CD4-positive, alpha-beta T cell treated with Interferon alpha-2 for 1 hour (primary cell): ENCODE results near the gene TNPO3.
"Not testable (repeated sequence)": the region's sequence is repeated elsewhere in the genome, so short reads cannot be mapped to it uniquely, and the experiment has no call there.

Source experiments
- DNase-seq, 2 donors: peaks; one replicate each; pipeline ENCODE4 v3.0.0-alpha.2; 2020 to 2022

The TNPO3 gene

DNA sequence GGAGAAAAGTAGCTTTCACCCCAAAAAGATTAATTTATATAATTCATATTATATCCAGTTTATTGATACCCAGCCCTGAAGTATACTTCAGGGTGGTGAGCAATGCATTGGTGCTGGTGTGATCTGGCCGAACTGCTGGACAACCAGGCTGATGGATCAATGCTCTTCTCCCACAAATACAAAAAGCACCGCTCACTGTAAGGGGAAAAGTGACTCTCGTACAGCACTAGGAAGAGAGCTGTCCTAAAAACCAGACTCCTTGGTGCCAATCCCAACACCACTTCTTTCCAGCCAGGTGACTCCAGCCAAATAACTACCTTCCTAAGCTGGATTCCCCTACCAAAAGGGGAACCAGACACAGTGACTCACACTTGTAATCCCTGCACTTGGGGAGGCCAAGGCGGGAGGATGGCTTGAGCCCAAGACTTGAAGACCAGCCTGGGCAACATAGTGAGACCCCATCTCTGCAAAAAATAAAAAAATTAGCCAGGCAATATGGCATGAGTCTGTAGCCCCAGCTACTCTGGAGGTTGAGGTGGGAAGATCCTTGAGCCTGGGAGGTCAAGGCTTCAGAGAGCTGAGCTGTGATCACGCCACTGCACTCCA, 13.1 kb upstream of the TNPO3 start:
- DNase-seq = no peak

DNA sequence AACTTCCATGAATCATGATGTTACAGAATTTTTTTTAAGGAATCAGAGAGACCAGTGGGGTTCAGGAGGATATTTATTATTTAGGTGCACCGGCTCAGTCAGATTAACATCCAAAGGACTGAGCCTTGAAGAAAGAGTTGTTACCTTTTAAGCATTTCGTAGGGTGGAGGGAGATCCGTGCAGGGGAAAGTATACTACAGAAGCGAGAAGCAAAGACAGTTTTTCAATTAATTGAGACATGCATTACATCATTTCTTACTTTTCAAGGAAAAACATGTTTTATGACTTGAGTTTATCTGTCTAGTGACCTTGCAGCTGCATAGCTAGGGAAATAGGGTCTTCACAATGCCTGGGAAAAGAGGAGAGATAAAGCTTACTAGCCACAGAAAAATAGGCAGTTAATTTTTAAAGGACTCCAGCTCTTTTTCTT, 12.2 kb upstream of the TNPO3 start:
- not testable (repeated sequence) for DNase-seq

DNA sequence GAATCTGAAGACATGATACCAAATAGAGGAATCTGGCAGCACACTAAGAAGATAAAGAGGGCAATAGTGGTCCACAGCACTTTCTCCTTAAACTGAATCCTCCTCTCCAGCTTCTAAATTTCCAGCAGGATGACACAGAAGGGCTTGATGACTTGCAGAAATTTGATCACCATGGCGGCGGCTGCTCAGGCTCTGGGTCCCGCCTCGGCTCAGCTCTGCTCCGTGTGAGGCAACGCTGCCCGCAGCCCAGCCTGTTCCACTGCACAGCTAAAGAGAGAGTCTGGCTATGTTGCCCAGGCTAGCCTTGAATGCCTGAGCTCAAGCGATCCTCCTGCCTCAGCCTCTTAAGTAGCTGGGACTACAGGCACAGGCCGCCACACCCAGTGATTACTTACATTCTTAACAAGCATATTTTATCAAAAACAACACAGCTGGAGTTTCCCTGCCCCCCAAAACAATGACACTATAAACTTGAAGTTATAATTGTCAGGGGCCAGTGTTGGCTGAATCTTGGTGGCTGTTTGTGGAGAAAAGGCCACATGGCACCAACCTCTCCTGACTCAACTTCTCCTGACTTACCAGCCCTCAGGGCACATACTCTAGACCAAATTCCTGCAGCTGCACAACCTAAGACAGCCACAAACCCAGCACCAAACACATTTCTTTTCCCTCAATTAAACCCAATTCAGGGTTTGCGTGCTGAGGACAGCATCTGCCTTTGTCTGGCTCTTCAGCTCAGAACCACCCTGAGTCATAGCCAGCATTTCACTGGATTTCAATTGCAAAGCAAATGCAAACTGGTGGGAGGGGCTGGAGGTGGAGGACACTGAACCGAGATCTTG, 11.6 kb upstream of the TNPO3 start:
- DNase-seq = no peak

DNA sequence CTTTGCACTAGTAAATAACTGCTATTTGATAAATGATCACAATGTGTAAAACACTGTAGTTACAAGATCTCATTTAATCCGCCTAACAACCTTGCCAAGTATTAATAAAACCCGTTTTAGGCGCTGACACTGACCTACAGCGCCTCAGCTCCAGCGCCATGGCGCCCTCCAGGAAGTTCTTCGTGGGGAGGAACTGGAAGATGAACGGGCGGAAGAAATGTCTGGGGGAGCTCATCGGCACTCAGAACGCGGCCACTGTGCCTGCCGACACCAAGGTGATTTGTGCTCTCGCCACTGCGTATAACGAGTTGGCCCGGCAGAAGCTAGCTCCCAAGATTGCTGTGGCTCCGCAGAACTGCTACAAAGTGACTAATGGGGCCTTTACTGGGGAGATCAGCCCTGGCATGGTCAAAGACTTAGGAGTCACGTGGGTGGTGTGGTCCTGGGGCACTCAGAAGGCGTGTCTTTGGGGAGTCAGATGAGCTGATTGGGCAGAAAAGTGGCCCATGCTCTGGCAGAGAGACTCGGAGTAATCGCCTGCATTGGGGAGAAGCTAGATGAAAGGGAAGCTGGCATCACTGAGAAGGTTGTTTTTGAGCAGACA, 1.1 kb upstream of the TNPO3 start:
- DNase-seq = peak in 1 of 2 donors; percentile 6

DNA sequence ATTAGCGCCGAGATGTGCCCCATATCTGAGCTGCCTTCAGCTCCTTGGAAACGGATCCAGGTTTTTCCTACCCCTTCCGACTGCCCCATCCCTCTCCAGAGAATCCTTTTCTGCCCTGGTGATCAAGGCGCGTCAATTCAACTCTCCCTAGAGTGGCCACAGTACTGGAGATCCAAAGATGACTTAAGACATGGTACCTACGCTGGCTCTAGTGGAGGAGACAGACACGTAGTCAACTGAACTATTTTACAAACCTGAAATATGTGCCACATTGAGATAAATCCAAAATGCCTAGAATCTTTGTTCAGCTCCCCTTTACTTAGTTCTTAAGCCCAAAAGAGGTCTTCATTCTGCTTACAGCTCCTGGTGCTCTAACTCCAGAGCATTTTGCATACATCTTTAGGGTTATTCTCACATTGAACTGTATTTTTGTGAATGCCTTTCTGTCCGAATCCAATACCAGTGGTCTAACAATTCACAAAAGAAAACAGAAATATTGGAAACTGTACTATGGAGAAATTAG, 444 bp upstream of the TNPO3 start:
- no peak for DNase-seq

DNA sequence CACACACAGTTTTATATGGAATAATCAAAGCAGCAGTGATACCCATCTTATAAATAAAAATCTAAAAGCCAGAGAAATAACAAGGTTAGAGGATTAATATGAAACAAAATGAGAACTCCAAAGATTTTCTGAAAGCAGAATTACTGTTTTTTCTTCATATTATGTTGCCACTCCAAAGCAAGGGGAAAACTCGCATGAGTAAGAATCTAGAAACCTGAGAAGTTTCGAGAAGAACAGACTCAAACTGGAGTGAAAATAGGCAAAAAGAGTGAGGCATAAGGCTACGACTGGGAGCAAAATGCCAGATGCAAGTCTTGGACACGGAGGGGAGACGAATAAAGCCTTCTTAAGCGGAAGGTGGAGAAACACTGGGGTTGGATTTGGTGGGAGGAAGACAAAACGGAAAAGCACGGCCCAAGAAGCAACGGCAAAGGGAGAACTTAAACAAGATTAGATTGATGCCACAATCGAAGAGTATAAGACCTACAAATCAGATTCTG, 923 bp downstream of the TNPO3 start:
- no peak for DNase-seq

DNA sequence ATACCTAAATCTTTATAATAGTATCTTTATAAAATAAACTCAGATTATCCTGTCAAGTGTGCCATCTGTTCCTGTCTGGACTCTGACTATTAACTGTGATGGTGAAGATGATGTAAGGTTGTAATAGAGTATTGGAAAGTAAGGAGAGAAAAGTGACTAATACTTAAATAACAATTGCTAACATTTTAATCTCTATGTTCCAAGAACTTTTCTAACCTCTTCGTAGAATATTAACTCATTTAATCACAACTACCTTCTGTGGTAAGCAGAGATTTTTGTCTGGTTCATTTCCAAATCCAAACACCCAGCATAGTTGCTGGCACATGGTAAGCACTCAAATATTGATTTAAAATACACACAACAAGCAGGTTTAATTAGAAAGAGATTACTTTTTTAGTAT, 2.5 kb downstream of the TNPO3 start:
- DNase-seq = no peak

DNA sequence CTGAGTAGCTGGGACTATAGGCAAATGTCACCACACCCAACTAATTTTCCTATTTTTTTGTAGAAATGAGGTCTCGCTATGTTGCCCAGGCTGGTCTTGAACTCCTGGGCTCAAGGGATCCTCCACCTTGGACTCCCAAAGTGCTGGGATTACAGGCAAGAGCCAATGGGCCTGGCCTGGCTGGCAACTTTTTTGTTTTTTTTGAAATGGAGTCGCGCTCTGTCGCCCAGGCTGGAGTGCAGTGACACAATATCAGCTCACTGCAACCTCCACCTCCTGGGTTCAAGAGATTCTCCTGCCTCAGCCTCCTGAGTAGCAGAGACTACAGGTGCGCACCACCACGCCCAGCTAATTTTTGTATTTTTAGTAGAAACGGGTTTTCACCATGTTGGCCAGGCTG, 3.5 kb downstream of the TNPO3 start:
- DNase-seq = not testable (repeated sequence)

DNA sequence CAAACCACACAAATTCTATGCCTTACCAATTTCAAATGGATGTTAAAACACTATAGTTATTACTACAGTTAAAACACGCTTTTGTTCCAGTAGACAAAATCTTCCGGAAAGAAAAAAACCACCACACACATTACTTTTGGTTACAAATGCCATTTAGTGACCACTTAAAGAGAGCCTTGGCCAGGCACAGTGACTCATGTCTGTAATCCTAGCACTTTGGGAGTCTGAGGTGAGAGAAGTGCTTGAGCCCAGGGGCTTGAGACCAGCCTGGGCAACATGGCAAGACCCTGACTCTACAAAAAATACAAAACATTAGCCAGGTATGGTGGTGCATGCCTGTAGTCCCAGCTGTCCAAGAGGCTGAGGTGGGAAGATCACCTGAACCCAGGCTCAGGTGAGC, 7.2 kb downstream of the TNPO3 start:
- DNase-seq = no peak

DNA sequence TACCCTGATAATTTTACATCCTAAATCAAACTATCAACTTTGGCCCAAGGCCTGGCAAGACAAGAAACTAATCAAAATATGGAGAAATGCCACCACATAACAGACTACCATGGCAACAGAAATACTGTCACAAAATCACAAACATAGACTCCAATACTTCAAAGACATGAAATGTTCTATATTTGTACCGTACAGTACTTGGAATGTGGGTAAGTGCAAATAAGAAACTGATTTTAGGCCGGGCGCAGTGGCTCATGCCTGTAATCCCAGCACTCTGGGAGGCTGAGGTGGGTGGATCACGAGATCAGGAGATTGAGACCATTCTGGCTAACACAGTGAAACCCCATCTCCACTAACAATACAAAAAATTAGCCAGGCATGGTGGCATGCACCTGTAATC, 9.2 kb downstream of the TNPO3 start:
- no peak for DNase-seq

DNA sequence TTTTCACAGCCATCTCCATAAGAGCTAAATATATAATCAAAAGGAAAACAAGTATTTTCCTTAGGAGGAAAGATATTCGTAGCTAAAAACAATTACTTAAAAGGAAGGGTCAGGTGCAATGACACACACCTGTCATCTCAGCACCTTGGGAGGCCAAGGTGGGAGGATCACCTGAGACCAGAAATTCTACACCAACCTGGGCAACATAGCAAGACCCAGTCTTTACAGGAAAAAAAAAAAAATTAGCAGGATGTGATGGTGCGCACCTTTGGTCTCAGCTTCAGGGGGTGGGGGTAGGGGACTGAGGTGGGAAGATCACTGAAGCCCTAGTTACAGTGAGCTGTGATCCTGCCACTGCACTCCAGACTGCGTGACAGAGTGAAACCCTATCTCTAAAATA, 11.9 kb downstream of the TNPO3 start:
- no peak for DNase-seq

DNA sequence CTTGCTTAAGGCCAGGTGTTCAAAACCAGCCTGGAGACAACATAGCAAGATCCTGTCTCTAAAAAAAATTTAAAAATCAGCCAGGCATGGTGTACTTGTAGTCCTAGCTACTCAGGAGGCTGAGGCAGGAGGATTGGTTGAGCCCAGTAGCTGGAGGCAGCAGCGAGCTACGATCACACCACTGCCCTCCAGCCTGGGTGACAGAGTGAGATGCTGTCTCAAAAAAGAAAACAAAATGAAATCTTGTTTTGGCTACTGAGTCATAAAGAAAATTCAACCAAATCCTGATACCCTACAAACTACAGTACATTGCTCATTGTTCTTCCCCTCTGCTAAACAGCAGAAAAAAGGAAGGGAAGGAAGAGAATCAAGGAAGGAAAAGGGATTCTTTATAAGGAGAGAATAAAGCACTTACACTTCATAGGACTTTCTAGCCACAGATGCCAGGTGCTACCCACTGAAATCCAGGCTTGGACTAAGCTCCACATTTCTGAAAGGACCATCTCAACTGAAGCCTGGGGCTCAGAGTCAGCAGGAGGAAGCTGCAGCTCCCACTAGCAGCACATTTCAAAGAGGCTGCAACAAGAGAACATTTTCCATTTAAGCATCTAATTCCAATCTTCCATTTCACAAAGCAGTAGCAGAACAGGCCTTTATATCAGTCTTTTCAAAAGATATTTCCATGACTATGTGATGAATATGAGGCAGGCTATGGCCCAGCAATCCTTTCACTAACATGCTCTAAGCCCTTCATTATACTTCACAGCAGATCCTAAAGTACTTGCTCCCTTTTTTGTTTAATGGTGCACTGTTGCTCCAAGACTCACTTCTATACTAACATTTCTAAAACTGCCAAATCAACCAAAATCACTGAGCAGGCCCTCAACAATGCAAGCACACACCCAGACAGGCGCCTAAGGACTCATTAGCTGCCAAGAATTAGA, 13.5 kb downstream of the TNPO3 start:
- no peak for DNase-seq

DNA sequence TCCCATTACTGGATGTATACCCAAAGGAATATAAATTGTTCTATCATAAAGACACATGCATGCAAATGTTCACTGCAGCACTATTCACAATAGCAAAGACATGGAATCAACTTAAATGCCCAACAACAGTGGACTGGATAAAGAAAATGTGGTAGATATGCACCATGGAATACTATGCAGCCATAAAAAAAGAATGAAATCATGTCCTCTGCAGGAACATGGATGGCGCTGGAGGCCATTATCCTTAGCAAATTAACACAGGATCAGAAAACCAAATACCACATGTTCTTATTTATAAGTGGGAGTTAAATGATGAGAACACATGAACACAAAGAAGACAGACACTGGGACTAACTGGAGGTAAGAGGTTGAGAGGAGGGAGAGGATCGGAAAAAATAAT, 16.4 kb downstream of the TNPO3 start:
- not testable (repeated sequence) for DNase-seq

DNA sequence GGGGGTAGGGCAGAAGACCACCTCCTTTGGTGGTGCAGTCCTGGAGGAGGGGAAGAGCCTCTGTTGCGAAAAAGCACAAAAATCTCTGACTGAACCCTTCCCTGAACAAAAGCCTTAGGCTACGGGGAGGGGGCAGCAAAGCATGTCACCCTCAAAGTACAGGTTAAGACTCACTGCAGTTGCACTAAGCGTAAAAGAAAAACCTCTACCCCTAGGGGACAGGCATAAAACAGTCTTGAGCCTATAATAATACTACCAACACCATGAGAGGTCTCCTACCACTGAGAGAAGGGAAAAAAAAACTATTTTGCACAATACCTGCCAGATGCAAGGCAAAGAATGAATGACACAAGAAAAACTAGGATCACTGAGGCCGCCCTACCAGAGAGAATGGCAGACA, 17.3 kb downstream of the TNPO3 start:
- DNase-seq = no peak

DNA sequence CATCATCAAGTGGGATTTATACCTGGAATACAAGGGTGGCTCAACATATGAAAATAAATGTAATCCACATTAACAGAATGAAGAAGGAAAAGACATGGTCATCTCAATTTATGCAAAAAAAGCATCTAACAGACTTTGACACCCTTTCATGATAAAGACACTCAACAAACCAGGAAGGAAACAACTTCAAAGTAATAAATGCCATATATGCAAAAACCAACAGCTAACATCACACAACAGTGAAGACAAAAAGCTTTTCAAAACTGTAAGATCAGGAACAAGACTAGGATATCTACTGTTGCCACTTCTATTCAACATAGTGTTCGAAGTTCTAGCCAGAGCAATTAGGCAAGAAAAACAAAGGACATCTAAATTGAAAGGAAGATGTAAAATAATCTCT, 22.9 kb downstream of the TNPO3 start:
- DNase-seq = no peak

DNA sequence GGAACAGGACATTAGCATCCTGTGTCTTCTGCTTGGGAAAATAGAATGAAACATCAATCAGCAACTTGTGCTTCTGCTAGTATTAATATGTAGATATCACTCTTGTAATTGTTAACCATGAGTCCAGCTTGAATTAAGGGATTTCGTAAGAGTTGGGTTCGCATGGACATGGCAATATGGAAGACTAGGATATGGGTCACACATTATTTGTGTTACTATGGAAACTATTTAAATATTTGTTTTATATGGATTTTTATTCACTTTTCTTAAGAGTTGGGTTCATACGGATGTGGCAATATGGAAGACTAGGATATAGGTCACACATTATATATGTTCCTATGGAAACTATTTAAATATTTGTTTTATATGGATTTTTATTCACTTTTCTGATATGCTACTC, 24.5 kb downstream of the TNPO3 start:
- no peak for DNase-seq

DNA sequence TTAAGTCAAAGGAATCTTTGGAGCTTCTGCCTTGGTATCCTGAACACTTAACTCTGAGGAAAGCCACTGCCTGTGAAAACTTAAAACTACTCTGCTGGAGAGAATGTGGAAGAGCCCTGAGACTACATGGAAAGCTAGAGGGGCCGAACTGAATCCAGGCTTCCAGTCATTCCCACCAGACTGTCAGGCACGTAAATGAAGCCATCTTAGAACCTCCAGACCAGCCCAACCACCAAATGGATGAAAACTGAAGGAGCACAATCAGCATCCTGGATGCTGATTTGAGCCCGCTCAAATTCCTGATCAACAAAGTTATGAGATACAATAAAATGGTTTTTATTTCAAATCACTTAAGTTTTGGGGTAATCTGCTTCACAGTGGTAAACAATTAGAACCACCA, 30.8 kb downstream of the TNPO3 start:
- no peak for DNase-seq

DNA sequence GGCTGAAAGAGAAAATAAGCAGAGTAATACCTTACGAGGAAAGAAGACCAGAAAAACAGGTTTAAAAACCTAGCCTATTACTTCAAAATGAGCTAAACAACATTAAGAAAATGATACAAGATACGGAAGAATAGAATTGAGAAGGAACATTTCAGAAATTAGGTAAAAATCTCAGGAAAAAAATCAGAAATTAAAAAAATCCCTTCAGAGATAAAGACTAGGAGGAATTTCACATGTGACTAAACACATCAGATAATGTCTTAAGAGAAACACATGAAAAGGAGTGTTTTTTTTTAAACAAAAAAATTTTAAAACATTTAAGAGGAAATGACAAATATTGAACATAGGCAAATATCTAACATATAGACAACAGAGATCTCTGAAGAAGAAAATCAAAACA, 33.3 kb downstream of the TNPO3 start:
- DNase-seq = no peak

DNA sequence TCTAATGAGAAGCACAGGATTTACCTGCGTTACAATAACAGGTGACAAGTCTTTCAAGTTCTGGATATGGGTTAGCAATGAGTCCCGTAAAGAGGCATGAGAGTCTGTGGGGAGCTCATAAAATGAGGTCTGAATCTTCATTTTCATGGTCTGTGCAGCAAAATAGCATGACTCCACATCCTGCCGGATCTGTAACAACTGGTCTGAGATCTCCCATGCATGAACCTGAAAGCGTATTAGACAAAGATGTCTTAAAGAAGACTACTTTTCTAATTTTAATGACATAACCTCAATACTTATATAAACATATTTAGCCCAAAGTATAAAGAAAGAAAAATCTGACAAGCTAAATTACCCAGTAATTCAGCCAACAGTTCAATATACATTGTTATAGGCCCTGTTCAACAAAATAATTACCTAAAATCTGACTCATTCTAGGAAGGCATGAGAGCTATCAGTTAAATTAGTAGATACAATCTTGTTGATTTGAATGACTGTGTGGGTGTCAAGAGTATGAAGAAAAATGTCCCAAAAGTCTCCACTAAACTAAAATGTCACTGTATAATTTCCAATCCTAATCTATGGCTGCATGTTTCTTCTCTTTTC, 36.9 kb downstream of the TNPO3 start:
- DNase-seq = no peak

DNA sequence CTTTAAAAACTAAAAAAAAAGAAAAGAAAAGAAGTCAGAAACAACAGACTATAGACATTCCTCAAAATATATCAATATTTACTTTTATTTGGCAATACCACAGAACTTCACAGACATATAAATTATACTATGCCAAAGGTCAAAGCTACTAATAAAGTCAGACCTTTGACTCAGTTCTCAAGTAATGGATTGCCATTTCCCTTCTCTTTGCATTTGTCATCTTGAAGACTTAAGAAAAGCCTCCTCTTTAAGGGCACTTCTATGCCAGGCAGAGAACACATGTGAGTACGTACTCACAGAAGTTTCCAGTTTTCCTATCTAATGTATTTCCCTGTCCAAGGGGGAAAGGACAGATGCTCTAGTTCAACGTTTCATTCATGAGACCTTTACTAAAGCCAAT, 37.6 kb downstream of the TNPO3 start:
- no peak for DNase-seq

DNA sequence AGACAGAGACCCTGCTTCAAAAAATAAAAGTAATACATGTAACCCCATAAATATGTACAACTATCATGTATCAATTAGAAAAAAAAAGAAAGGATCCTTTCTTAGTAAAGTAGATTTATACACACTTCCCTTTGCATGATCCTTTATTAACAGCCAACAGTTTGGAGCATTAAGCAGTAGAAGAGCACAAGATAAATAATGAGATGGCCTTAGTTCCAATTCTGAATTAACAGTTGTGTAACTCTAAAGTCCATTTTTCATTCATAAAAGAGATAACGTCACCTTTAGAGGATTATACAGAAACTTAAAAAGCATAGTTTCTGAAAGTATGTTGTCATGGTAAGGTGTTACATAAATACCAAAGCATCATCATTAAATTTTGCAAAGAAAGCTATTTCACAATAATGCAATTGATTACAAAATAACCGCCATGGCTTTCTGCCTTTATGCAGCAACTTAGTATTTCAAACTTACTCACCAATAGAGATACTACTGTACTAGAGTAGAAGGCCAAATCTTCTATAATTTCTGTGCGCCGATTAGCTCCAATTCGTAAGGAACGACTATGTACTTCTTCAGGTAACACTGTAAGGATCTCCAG, 40.3 kb downstream of the TNPO3 start:
- DNase-seq = no peak
